Hippocampal formation (tissue), 2 donors: ENCODE data around the gene SLC31A2.
A peak's percentile ranks its signal among the peaks of the same experiment; 100 is the strongest.
"Not testable (repeated sequence)": the region's sequence is repeated elsewhere in the genome, so short reads cannot be mapped to it uniquely, and the experiment has no call there.

Experiments
- DNase-seq, 2 donors: peaks; one replicate each; lab custom pipeline; 2025; lab: John Stamatoyannopoulos, UW

SLC31A2 gene, protein sequence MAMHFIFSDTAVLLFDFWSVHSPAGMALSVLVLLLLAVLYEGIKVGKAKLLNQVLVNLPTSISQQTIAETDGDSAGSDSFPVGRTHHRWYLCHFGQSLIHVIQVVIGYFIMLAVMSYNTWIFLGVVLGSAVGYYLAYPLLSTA

DNA sequence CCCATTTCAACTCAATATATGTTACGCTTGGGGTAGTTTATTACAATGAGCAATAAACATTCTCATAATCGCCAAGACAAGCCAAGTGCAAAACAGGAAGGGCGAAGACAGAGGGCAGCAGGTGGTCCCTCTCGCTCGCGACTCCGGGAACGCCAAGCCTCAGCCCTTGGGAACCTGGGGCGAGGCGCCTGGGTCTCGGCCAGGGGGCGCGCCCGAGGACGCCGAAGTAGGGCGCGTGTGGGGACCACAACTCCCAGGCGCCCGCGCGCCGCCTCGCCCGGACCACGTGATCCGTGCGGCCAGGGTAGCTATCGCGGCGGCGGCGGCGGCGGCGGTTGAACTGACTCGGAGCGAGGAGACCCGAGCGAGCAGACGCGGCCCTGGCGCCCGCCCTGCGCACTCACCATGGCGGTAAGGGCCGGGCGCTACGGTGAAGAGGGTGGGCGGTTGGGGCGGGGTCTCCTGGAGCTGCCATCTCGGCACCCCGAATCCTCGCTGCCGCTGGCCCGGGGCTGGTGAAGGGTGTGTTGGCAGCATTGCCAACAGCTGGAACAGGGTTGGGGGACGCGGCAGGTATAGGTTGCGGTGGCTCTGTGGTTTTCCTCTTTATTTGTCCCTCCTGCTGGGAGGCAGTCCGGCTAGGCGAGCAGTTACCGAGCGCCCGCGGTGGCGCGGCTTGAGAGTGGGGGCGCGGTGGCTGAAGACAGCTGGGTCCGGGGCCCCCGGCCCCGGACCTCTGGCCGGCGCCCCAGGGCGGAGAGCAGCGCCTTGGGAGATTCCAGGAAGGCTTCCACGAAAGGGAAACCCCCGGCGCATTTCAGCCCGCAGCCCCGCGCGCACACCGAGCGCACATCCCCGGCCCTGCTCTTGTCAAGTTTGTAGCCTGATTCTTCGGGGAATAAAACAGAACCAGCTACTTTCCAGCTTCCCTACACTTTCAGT lies at the start of gene SLC31A2:
TSS of gene SLC31A2 (plus strand) at position 338 of the 942 bp plus-strand sequence. CDS start at position 406, 68 bp downstream.
- DNase-seq, result peak; percentile 79 to 85

DNA sequence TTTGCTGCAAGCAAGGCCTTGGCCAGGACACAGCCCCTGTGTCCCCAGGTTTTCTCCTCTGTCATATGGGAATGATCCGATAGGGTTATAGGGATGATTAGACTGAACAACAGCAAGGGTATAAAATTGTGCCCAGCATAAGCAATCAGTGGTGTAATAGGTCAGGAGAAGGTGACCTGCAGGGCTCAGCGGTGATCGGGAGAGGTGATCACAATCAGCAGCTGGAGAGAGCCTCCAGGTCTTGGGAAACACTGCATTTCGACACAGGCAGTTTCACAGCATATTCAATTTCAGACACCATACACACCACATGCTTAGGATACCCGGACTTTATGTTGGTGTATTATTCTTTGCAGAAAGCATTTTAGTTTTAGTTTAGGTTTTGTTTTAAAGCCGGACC lies 45.5 kb upstream of the SLC31A2 start:
- not testable (repeated sequence) for DNase-seq

DNA sequence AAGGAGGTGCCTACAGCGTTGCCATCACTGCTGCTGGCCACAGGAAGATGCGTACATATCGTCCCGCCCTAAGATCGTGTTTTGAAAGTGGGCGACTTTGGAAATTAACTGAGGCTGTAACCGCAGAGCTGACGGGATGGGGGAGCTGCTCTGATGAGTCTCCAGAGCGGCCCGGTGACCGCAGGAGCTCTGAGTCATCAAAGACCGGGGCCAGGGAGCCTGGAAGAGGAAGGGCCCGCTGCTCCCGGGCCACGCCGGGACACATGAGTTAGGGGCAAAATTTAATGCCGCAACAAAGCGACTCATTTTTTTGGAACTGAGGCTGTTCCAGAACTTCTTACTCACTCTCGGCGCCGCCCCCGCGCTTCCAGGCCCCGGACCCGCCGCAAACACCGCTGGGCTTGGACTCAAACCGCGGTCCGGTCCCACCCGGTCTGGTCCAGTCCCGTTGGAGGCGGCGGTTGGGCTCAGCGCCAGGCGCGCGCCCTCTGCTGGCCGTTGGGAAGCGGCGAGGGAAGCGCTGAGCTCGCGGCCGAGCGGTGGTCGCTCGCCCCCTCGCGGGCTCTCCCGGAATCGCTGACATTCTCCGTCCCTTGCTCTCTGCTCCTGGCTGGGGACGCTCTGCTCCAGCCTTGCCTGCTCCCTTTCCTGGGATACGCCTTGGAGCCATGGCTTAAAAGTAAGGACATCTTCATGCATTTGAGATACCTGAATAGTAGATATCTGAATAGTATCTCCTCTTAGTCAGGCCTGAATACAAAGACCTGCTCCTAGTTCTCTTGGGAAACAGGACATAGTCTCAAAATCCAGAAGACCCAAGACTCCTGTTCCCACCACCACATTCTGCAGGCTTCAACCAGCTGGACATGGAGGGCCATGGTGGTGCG lies 39.5 kb upstream of the SLC31A2 start:
- not testable (repeated sequence) for DNase-seq

DNA sequence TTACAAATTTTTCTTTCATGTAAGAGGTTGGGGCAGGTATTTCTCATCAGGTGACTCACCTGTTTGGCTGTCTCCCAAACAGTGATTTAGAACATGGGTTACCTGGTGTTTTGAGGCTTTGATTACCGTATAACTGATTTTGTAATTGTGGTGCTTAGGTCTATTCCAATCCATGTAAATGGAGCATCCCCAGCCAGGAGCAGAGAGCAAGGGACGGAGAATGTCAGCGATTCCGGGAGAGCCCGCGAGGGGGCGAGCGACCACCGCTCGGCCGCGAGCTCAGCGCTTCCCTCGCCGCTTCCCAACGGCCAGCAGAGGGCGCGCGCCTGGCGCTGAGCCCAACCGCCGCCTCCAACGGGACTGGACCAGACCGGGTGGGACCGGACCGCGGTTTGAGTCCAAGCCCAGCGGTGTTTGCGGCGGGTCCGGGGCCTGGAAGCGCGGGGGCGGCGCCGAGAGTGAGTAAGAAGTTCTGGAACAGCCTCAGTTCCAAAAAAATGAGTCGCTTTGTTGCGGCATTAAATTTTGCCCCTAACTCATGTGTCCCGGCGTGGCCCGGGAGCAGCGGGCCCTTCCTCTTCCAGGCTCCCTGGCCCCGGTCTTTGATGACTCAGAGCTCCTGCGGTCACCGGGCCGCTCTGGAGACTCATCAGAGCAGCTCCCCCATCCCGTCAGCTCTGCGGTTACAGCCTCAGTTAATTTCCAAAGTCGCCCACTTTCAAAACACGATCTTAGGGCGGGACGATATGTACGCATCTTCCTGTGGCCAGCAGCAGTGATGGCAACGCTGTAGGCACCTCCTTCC lies 37.9 kb upstream of the SLC31A2 start:
- not testable (repeated sequence) for DNase-seq

DNA sequence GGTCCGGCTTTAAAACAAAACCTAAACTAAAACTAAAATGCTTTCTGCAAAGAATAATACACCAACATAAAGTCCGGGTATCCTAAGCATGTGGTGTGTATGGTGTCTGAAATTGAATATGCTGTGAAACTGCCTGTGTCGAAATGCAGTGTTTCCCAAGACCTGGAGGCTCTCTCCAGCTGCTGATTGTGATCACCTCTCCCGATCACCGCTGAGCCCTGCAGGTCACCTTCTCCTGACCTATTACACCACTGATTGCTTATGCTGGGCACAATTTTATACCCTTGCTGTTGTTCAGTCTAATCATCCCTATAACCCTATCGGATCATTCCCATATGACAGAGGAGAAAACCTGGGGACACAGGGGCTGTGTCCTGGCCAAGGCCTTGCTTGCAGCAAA lies 32.0 kb upstream of the SLC31A2 start:
- not testable (repeated sequence) for DNase-seq

DNA sequence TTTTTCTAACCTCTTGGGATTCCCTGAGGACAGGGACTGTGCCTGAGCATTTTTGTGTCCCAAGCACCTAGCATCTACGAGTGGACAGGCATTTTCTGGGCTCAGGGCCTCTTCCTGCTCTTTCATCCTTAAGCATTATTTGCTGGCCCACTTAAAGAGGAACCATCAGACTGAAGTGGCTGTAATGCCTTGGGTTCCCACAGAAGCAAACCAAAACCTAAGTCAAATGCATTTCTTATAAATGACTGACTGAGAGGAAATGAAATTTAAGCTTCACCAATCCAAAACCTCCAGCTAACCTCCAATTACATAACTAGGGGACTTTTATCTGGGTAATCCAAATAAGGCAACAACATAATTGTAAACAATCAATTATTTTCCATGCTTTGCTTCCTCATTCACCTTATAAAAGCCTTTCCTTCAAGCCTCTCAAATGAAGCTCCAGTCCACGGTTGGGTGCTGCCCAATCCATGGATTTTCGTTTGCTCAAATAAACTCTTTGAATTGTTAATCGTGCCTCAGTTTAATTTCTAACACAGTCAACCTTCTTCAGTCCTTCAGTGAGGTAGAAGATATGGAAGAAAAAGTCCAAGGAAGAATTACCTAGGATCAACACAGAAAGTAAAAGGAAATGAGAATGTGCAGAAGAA lies 25.3 kb upstream of the SLC31A2 start:
- no peak for DNase-seq

DNA sequence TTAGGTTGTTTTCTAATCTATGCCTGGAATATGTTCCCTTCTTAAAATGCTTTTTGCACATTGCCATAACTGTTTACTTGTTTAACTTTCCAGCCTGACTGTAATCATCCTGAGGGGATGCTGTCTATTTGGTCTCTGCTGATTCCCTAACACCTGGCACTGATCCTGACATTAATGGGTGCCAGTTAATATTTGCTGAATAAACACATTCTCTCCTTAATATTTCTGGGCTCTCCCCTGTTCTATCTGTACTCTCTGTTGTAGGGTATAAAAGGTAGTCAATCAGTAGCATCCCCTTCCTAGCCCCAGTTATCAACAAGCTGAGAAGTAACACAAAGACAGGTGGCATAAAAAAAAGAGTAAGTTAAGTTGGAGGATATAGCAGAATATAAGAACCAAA lies 21.3 kb upstream of the SLC31A2 start:
- no peak for DNase-seq

DNA sequence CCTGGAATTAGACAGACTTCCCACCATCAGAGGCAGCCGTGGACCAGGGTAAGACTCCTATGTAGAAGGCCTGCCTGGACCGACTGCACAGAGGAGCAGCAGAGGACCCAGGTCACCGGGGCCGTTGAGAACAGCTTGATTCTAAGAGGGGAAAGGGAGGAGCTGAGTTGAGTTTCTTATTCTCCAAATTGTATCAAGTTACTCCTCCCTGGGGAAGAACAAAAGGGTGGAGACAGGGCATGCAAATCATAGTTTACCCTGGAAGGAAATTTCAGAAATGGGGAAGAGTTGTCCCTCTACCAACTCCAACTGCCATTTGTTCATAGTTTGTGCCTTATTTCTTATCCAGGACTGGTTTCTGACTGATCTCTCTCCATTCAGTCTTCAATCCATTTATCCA lies 20.9 kb upstream of the SLC31A2 start:
- DNase-seq, result no peak

DNA sequence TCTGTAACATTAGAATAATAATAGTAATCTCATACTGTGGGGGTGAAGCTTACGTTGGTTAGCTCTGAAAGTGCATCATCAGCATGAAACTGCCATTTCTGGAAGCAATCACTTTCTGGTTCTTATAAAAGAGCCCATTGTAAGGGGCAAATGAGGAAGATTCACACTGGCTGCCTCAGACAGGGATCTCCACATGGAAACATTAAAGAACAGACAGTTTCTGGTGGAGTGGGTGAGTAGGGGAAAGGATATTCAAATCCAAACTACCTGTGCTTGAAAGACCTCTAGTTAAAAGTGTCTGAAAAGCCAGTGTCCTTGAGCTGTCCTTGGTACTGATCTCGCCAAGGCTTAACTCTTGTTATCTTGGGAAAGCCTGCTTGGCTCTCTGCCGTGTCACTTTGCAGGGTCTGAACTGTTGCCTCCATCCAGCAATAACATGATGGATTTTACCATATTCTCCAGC lies 19.1 kb upstream of the SLC31A2 start:
- peak in 1 of 2 donors; percentile 40 for DNase-seq

DNA sequence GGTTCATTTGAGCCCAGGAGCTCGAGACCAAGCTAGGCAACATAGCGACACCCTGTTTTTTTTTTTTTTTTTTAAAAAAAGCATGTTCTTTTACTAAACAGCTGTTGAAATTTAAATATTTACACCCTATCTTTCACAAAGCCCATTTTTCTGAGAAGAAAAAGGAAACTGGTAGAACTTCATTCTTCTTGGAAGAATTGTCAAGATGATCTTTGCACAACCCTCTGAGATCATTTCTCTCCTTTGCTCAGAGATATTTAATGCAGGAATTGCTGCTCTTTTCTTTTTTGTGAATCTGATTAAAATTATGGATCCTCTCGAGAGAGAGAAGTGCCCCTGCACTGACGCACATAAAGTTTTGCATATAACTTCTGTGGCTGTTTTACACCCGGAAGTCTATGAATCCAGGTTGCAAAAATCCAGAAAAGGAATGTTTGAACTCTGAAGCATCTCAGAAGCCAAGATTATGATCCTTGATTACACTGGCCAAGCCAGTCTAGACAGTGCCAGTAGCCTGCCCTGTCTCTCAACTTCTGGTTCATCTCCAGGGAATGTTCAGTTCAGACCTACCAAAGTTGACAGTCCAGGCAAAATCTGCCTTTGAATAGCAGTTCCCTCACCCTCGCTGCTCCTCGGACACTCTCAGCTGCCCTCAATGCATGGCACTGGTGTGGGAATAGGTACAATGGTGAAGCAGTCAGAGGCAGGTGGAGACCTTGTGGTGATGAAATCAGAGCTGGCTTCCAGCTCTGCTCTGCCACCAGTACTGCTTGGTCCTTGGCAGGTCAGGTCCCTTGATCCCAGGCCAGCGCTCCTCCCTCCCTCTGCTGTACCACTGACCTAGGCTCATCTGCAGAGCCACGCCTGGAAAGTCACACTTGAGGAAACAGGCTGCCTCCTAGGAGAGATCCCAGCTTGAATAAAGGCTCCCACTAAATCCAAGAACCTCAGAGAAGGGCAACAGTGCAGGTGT lies 13.3 kb upstream of the SLC31A2 start:
- DNase-seq, result no peak

DNA sequence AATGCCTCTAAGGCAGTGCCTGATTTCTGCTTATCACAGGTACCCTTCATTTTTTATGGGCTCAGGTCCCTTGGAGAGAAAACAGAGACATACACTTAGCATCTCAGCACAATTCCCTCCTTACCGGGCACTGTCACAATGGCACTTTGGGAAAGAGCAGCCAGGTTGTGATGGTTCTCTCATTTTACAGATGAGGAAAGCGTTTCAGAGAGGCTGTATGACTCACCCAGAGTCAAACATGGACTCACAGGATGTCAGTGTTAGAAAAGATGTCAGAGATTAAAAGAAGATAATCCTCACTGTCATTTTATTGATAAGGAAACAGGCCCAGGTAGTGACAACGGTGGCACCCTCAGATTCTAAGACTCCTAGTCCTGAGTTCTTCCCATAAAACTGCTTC lies 12.0 kb upstream of the SLC31A2 start:
- DNase-seq, result no peak

DNA sequence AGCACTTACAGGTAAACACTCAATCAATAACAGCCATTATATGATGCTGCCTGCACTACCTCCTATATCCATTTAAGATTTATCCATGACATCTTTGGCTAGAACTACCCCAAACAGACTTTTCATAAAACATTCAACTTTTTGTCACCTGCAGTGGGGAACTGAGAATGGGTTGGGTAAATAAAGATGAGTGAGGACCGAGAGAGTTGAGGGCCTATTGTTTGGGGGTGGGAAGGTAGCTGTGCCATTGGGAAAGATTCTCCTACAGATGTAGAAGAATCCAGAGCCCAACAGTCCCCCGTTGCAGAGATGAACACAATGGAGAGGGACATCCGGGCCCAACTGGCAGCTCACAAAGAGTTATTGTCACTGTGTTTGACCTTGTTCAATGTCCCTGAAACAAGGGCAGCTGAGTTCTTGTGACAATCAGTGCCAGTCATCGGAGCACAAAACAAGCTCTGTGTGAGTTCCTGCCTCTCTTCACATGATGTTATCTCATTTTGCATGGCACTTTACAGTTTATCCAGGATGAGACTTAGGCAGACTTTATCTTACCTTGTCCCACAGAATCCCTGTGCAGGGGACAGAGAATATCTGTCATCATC lies 11.5 kb upstream of the SLC31A2 start:
- DNase-seq, result peak; percentile 86 to 96

DNA sequence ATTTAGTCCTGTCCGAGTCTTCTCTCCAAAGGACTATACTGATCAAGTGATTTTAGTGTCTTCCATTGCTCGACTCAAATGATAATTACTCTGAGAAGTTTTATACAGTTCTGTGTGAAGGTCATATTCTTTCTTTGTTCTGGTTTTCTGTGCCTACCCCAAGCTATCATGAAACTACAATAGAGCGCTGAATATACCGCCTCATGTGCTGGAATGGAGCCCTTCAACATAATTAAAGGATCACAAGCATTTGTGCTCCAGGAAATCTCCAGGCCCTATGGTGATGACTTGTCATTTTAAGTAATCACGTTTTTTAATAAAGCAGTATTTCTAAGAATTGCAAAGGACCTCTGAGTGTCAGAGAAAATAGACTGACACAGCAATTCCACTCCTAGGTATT lies 10.9 kb upstream of the SLC31A2 start:
- peak in 1 of 2 donors; percentile 70 for DNase-seq

DNA sequence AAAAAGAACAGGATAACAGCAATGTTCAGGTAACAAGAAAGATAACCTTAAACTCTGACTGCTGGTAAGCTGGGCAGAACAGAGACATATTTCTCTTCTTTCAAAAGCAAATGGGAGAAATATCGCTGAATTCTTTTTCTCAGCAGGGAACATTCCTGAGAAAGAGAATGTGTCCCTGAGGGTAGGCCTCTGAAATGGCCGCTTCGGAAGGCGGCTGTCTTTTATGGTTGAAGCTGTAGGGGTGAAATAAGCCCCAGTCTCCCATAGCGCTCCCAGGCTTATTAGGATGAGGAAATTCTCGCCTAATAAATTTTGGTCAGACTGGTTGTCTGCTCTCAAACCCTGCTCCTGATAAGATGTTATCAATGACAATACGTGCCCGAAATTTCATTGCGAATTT lies 9.9 kb upstream of the SLC31A2 start:
- not testable (repeated sequence) for DNase-seq

DNA sequence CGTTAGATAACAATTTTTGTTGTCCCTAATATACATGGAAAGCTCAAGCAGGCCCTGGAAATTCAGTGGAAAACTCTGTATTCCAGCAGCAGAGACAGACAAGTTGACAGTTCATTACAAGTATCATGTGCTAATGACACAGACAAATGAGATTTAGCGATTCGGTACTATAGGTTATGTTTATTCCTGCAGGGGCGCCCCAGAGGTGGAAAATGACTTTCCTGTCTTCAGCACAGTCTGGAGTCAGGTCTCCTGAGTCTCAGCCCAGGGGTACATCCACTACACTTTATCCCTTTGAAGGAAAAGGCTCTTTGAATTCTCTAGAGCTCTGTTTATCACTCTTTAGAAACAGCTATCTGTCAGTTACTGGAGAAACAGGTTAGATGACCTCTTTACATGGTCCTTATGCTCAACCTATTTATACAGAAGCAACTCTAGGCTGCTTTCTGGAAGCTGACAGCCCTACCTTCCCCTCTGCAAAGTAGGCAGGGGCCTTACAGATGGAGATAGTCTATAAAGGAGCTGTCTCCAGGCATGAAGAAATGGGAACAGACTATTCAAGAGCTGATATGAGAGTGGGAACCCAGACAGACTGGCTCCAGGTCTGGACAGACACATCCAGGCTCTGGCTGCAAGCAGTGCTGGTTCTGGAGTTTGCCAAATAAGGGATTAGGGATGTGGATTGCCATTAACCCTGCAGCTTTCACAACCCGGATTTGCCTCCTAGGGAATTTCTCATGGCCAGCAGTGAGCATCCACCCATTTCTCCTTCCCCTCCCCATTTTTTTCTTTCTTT lies 7.2 kb upstream of the SLC31A2 start:
- no peak for DNase-seq

DNA sequence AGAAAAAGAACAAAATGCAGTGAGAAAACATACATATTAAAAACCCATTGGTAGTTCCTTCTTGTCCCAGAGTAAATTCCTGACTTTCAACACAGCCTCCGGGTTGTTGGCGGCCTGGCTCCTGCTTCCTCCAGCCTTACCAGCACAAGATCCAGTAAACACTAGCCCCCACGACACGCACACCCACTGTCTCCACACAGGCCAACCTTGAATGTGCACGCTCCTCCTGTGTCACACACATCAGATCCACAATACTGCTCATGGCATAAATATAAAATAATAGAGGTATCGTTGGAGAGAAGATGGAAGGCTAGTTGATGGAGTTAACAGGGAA lies 2.5 kb upstream of the SLC31A2 start:
- no peak for DNase-seq

DNA sequence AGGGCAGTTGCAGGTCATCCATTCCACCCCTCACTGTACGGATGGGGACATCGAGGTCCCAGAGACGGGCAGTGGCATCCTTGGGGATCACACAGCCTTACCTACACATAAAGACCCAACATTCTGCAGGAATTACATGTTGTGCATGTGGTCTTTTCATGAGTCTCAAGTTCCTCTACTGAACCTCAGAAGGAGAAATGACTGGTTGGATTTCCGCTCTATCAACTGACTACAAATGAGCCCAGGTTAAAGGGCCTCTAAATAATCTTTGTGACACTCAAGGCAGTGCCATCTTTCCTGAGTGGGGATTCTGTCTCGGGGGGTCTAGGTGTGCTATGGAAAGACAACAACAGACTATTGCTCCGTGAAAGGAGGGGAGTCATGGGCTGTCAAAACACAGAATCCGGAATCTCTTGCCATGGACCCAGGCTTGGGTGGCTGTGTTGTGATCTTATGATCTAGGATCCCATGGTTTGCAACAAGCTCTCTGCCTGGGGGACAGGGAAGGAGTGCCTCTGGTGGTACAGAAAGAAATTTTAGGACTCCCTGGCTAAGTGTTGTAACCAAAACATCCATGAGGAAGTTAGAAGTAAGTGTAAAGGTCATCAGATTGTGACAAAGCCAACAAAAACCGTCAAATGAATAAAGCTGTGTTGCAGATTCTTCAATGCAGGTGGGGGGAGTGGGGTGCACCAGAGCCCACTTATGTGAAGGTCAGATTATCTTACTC lies 1.9 kb upstream of the SLC31A2 start:
- no peak for DNase-seq

DNA sequence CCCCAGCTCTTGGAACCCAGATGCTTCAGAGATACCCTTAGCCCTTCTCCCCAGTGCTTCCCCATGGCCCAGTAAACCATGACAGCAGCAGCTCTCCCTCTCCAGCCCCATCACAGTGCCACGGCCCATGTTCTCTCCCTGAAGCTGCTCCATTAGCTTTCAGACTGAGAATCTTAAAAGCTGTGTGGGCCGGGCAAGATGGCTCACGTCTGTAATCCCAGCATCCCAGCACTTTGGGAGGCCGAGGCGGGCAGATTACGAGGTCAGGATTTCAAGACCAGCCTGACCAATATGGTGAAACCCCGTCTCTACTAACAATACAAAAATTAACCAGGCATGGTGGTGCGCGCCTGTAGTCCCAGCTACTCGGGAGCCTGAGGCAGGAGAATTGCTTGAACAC lies 1.2 kb upstream of the SLC31A2 start:
- not testable (repeated sequence) for DNase-seq
